Breast epithelium (tissue), 4 donors: ENCODE measurements around the gene SERF1B. TPM values are rescaled to one million over a fixed set of nuclear protein-coding genes. Genes with fewer than 3 reads are reported as not detected.
"Not testable (repeated sequence)": the region's sequence is repeated elsewhere in the genome, so short reads cannot be mapped to it uniquely, and the experiment has no call there.

ENCODE experiments used
- DNase-seq, 2 donors: peaks; one replicate each; pipeline ENCODE4 v3.0.0-alpha.2; 2019; ENCODE audit warnings: low spot score in 2 of 2
- H3K27ac ChIP-seq, 2 donors: fragments of 200-600 bp; sonication (generic) in 1 of 2; one replicate each; pipeline ENCODE4 v1.5.1; 2016 to 2019; ENCODE audit warnings: mild to moderate bottlenecking in 1 of 2
- H3K27me3 ChIP-seq, 2 donors: fragments of 200-600 bp; sonication (generic) in 1 of 2; one replicate each; pipeline versions ENCODE4 v1.5.1 to v1.6.0; 2017 to 2019; ENCODE audit warnings: control low read depth in 1 of 2, mild to moderate bottlenecking in 1 of 2
- H3K36me3 ChIP-seq: fragments of 200-600 bp; one replicate; pipeline ENCODE4 v1.5.1; 2019
- H3K4me1 ChIP-seq, 2 donors: fragments of 200-600 bp; sonication (generic); one replicate each; pipeline ENCODE4 v1.5.1; 2016 to 2019; ENCODE audit warnings: control low read depth in 1 of 2
- H3K4me3 ChIP-seq, 3 donors: fragments of 200-600 bp; sonication (generic); 1 replicate in 2 of 3; 2 replicates in 1 of 3; pipeline ENCODE4 v1.5.1; 2016 to 2019; ENCODE audit warnings: mild to moderate bottlenecking in 3 of 3, moderate library complexity in 2 of 3
- H3K9me3 ChIP-seq, 2 donors: fragments of 200-600 bp; sonication (generic) in 1 of 2; one replicate each; pipeline ENCODE4 v1.5.1; 2016 to 2019; ENCODE audit warnings: control low read depth in 1 of 2
- intact Hi-C: fragments of 100-400 bp; cut with DNase I; formaldehyde crosslinking; loops from one replicate; pipeline ENCODE4 v1.15.1; 2023; ENCODE audit warnings: low total_unique reads
- total RNA-seq, 3 donors: library from RNA; depleted of rRNA; stranded (reverse); fragments of >200 nt; gene quantifications; one replicate each; pipeline ENCODE4 v1.1.0, GENCODE V29; 2016

SERF1B gene
- 10 to 100 TPM; 23.7 to 41.9 (median 41.3) TPM for total RNA-seq

DNA sequence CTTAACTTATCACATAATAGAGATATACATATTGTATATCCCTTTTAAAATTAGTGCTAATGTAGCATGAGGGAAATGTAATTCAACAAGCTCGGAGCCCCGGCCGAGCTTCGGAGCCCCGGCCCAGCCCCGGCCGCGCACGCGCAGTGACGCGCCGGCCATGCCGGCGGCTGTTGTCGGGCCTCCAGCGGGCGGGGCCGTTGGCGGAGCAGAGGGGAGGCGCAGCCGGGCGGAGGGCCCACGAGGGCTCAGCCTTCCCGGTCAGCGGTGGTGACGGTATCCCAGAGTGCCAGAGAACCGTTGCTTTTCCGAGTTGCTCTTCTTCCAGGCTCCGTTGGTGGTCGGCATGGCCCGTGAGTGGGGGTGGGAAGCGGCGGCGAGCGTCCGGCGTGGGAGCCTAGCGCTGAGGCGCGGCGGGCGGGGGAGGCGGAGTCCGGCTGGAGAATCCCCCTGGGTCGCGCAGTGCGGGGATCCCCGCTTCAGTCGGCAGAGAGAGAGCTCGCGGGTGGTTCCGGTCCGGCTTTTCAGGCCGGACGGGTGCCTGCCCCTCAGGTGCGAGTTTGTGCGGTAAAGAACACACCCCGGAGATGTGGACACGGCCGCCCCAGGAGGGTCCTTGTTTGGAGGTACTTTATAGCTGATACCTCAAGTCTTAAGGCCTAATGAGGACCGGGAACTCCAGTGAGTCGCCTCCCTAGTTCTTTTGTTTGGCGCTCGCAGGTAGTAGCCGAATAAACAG is at the start of gene SERF1B:
TSS of gene SERF1B (plus strand) at position 146 of the 739 bp plus-strand sequence. CDS start at position 347, 201 bp downstream.
- H3K27me3 ChIP-seq, H3K9me3 ChIP-seq, H3K27ac ChIP-seq, intact Hi-C loops, H3K4me1 ChIP-seq, H3K4me3 ChIP-seq, DNase-seq, H3K36me3 ChIP-seq: not testable (repeated sequence)

DNA sequence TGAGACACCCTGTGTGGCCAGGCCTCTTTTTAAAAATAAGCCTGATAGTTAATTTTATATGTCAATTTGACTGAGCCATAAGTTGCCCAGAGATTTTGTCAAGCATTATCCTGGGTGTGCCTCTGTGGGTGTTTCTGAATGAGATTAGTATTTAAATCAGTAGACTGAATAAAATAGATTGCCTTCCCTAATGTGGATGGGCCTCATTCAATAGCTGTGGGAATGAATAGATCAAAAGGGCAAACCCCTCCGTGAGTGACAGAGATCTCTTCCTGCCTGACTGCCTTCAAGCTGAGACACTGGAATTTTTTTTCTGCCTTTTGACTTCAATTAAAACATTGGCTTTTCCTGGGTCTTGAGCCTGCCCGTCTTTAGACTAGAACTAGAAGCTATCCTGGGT is 33.3 kb upstream of the SERF1B start:
- H3K4me1 ChIP-seq, H3K27me3 ChIP-seq, H3K27ac ChIP-seq, H3K9me3 ChIP-seq, H3K4me3 ChIP-seq, H3K36me3 ChIP-seq, intact Hi-C loops, DNase-seq: not testable (repeated sequence)

DNA sequence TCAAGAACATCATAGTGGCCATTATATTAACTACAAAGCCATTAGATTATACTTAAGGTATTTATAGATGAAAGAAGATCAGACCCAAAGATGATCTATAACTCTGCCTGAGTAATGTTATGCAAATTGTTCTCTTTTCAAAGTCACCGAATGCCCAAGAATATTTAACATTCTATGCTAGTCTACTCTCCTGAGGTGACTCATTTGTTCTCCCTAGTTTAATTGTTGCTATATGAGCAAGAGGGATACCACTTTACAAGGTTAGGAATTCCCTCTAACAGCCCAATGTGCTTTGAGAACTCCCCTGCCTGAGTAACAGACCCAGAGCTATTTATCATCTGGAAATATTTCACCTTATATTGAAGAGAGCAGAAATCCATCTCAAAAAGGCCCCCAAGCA is 29.5 kb upstream of the SERF1B start:
- H3K27ac ChIP-seq, H3K27me3 ChIP-seq, H3K36me3 ChIP-seq, H3K4me3 ChIP-seq, H3K4me1 ChIP-seq, intact Hi-C loops, DNase-seq, H3K9me3 ChIP-seq: not testable (repeated sequence)

DNA sequence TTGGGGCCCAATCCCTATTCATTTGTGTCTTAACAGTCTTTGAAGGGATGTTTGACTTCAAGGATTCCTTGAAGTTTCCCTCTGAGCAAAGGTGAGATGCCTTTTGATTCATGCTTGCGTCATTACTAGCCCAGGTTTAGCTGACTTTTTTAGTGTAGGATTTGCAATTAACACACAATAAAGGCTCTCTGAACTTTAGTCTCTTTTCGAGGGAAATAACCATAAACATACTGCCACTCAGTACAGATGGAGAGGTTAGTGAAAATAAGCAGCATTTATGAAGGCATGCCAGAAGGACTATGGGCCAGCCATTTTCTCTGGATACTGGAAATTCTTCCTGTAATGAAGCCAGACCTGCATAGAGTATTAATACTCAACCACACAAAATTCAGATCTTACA is 4.4 kb upstream of the SERF1B start:
- H3K36me3 ChIP-seq, H3K4me3 ChIP-seq, intact Hi-C loops, DNase-seq, H3K4me1 ChIP-seq, H3K27ac ChIP-seq, H3K9me3 ChIP-seq, H3K27me3 ChIP-seq: not testable (repeated sequence)

DNA sequence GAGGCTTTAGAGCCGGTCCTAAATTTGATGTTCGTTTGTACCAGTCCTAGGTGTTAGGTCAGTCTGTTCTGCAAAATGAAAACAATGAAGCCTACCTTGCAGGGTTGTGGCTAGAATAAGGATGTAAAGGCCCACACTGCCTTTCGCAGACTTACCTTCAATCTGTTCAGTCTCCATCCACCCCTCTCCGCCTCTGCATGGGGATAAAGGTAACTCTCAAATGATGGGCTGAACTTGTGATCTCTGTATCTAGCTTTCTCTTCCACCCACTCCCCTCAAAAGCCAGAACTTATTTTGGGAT is 744 bp downstream of the SERF1B start:
- H3K36me3 ChIP-seq, H3K9me3 ChIP-seq, H3K27ac ChIP-seq, H3K27me3 ChIP-seq, intact Hi-C loops, DNase-seq, H3K4me3 ChIP-seq, H3K4me1 ChIP-seq: not testable (repeated sequence)

DNA sequence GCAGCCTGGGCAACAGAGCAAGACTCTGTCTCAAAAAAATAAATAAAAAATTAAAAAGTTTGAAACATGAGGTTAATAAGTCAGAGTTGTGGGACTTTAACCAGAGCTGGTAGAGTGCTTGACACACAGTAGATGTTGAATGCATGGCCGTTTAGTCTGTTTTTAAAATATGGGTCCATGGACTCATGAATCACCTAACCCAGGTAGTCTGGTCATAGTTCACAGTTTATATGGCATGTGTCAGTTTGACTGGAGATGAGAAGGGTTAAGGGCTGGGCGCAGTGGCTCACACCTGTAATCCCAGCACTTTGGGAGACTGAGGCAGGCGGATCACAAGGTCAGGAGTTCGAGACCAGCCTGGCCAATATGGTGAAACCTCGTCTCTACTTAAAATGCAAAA is 6.2 kb downstream of the SERF1B start:
- H3K36me3 ChIP-seq, H3K27me3 ChIP-seq, H3K9me3 ChIP-seq, H3K4me1 ChIP-seq, H3K4me3 ChIP-seq, DNase-seq, H3K27ac ChIP-seq, intact Hi-C loops: not testable (repeated sequence)

DNA sequence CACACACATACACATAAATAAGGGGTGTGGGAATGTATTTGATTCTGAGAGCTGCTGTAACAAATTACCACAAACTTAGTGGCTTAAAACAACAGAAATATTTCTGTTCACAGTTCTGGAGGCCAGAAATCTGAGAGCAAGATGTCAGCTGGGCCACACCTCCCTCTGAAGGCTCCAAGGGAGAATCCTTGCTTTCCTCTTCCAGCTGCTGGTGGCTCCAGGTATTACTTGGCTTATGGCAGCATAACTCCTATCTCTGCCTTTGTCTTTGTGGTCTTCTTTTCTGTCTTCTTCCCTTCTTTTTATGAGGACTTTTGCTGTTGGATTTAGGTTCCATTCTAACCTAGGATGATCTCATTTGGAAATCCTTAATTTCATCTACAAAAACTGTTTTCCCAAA is 16.4 kb downstream of the SERF1B start:
- H3K4me1 ChIP-seq, H3K27ac ChIP-seq, H3K36me3 ChIP-seq, H3K9me3 ChIP-seq, H3K27me3 ChIP-seq, intact Hi-C loops, DNase-seq, H3K4me3 ChIP-seq: not testable (repeated sequence)

DNA sequence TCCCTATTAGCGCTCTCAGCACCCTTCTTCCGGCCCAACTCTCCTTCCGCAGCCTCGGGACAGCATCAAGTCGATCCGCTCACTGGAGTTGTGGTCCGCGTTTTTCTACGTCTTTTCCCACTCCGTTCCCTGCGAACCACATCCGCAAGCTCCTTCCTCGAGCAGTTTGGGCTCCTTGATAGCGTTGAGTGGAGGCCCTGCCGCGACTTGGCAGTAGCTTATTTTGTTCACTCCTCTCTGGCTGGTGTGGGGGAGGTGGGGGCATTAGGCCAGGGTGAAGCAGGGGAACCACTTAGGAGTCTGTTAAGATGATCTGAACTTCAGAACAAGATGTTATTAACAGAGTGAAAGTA is 24.7 kb downstream of the SERF1B start:
- H3K27ac ChIP-seq, H3K9me3 ChIP-seq, H3K4me1 ChIP-seq, DNase-seq, H3K27me3 ChIP-seq, intact Hi-C loops, H3K36me3 ChIP-seq, H3K4me3 ChIP-seq: not testable (repeated sequence)

DNA sequence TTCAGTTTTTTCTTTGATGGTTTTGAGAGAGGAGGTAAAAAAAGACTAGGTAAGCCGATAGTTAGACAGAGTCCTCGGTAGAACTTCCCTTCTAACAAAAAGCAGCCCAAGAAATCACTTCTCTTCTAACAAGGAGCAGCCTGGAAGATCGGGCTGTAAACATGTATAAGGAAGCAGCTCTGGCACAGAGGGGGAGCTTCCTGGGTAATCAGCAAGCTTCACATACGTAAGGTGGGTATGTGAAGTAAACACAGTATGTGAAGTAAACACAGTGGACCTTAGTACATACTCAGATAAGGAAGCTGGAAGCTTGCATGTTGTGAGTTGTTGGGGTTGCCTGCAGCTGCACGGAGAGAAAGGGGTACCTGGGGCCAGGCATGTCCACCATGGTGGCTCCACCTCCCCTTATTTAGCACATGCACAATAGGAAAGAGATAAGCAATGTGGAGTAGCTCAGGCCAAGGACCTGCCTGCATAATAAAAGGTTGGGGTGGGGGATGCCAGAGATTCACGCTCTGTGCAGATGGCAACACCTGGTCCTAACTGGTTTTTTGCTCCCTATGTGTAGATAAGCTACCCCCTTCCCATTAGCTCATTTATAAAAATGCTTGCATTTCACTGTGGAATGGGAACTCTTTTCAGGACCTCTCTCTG is 31.4 kb downstream of the SERF1B start:
- H3K27ac ChIP-seq, intact Hi-C loops, H3K27me3 ChIP-seq: not testable (repeated sequence)

DNA sequence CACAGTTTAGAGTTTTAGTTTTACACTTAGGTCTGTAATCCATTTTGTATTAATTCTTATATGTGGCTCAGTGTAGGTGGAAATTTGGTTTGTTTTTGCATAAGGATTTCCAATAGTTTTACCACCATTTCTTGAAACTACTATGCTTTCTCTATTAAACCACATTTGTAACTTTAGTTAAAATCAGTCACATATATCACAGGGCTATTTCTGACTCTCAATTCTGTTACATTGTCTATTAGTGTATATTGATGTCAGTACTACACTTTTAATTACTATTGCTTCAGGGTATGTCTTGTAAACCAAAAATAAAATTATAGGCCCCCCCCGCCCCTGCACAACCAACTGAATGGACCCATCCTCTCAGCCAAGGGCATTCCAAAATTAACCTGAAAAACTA is 32.1 kb downstream of the SERF1B start:
- DNase-seq, H3K36me3 ChIP-seq, H3K27me3 ChIP-seq, H3K4me1 ChIP-seq, intact Hi-C loops, H3K9me3 ChIP-seq, H3K4me3 ChIP-seq, H3K27ac ChIP-seq: not testable (repeated sequence)

More for the DNA sequence above, 31.4 kb downstream of the SERF1B start:
- H3K9me3 ChIP-seq, H3K4me1 ChIP-seq, H3K4me3 ChIP-seq, DNase-seq, H3K36me3 ChIP-seq: not testable (repeated sequence)

DNA sequence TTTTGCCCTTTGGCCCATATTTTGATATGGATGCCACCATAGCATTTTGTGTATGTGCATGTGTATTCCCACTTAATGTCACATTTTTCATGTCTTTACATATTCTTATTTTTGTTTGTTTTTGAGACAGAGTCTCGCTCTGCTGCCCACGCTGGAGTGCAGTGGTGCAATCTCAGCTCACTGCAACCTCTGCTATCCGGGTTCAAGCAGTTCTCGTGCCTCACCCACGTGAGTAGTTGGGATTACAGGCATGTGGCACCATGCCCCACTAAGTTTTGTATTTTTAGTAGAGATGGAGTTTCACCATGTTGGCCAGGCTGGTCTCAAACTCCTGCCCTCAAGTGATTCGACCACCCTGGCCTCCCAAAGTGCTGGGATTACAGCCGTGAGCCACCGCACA is 52.6 kb downstream of the SERF1B start:
- H3K4me1 ChIP-seq, H3K27ac ChIP-seq, DNase-seq, intact Hi-C loops, H3K9me3 ChIP-seq, H3K36me3 ChIP-seq, H3K4me3 ChIP-seq, H3K27me3 ChIP-seq: not testable (repeated sequence)

DNA sequence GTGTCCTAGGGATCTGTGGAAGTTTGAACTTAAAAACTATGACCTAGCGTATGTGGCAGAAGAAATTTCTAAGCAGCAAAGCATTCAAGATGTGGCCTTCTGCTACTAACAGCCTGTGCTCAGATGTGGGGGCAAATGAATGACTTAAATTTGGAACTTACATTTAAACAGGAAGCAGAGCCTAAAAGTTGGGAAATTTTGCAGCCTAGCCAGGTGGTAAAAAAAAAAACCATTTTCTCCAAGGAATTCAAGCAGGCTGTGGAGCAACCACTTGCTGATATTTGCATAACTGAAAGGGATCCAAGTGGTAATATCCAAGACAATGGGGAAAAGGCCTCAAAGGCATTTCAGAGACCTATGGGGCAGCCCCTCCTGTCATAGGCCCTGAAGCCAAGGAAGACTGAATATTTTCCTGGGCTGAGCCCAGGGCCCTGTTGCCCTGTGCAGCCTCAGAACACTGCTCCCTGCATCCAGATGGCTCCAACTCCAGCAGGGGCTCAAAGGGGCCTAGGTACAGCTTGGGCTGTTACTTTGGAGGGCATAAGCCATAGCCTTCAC is 63.9 kb downstream of the SERF1B start:
- intact Hi-C loops, H3K9me3 ChIP-seq, DNase-seq, H3K27ac ChIP-seq, H3K4me3 ChIP-seq, H3K36me3 ChIP-seq, H3K4me1 ChIP-seq, H3K27me3 ChIP-seq: not testable (repeated sequence)

DNA sequence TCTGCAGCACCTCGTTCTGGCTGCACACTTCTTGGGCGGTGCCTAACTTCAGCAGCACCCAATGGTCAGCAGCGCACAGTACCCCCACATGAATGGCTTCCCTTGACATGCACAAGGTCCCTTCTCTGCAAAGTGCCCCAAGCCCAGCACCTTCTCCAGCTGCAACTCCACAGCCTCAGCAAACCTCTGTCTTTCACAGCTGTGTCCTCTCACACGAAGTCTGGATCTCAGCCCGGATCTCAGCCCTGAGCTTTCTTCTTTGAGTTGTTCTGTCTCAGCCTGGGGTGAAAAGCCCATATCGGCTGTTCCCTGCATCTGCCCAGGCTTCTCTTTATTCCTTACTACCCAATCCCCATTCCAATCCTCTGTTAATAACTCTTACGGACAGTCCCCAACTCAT is 66.7 kb downstream of the SERF1B start:
- H3K27me3 ChIP-seq, H3K4me1 ChIP-seq, H3K4me3 ChIP-seq, H3K36me3 ChIP-seq, DNase-seq, H3K9me3 ChIP-seq, H3K27ac ChIP-seq, intact Hi-C loops: not testable (repeated sequence)
